CD14-positive monocyte (primary cell): Measurements from ENCODE around the gene RASIP1. TPM values are rescaled to one million over a fixed set of nuclear protein-coding genes. Genes with fewer than 3 reads are reported as not detected.

Experiments
- DNase-seq, 3 donors: peaks; one replicate each; pipeline ENCODE4 v3.0.0-alpha.2; 2011 to 2022
- H2AFZ ChIP-seq: 2 replicates; pipeline ENCODE4 v1.6.0; 2012; ENCODE audit warnings: mild to moderate bottlenecking, low read depth, low read length, inconsistent platforms; ENCODE audit not compliant: insufficient read depth, poor library complexity, severe bottlenecking
- H3K27ac ChIP-seq, 2 donors: 1 replicate in 1 of 2; 2 replicates in 1 of 2; pipeline ENCODE4 v1.5.1; 2012 to 2013; ENCODE audit warnings: low read length in 2 of 2, control low read depth in 1 of 2, inconsistent platforms in 1 of 2, low read depth in 1 of 2, mild to moderate bottlenecking in 1 of 2
- H3K27me3 ChIP-seq, 2 donors: one replicate each; pipeline versions ENCODE4 v1.6.0 to v1.6.1; 2011 to 2013; ENCODE audit warnings: low read length in 2 of 2; ENCODE audit not compliant: control insufficient read depth in 2 of 2, insufficient read depth in 2 of 2
- H3K36me3 ChIP-seq, 2 donors: replicated peaks in 1 of 2; 1 replicate in 1 of 2; 2 replicates in 1 of 2; pipeline versions ENCODE4 v1.5.1 to v1.6.1; 2012 to 2013; ENCODE audit warnings: low read length in 2 of 2, control low read depth in 1 of 2, inconsistent platforms in 1 of 2, mild to moderate bottlenecking in 1 of 2; ENCODE audit not compliant: insufficient read depth in 2 of 2, control insufficient read depth in 1 of 2
- H3K4me1 ChIP-seq, 2 donors: 1 replicate in 1 of 2; 2 replicates in 1 of 2; pipeline versions ENCODE4 v1.5.1 to v1.6.1; 2012 to 2013; ENCODE audit warnings: low read length in 2 of 2, control low read depth in 1 of 2, inconsistent platforms in 1 of 2, mild to moderate bottlenecking in 1 of 2, moderate library complexity in 1 of 2; ENCODE audit not compliant: insufficient read depth in 2 of 2, control insufficient read depth in 1 of 2
- H3K4me2 ChIP-seq: replicated peaks from 2 replicates; pipeline ENCODE3; 2012; ENCODE audit warnings: low read length, moderate library complexity, mild to moderate bottlenecking; ENCODE audit not compliant: poor library complexity, severe bottlenecking; ENCODE audit errors: extremely low read depth
- H3K4me3 ChIP-seq, 3 experiments: fragments of 200-600 bp in 1 of 3; sonication (generic) in 1 of 3; replicated peaks in 1 of 3; 1 replicate in 2 of 3; 2 replicates in 1 of 3; pipeline ENCODE4 v1.5.1; 2011 to 2013; ENCODE audit warnings: low read length in 3 of 3, mild to moderate bottlenecking in 3 of 3, control low read depth in 2 of 3, low read depth in 2 of 3, inconsistent platforms in 1 of 3, moderate library complexity in 1 of 3
- H3K79me2 ChIP-seq: 2 replicates; pipeline ENCODE4 v1.6.0; 2012; ENCODE audit warnings: mild to moderate bottlenecking, control low read depth, inconsistent platforms, low read length, moderate library complexity; ENCODE audit not compliant: insufficient read depth
- H3K9ac ChIP-seq: 2 replicates; pipeline ENCODE4 v1.6.0; 2017; ENCODE audit warnings: low read length, mild to moderate bottlenecking; ENCODE audit not compliant: insufficient read depth, poor library complexity, severe bottlenecking
- H3K9me3 ChIP-seq, 2 donors: replicated peaks in 1 of 2; 1 replicate in 1 of 2; 2 replicates in 1 of 2; pipeline versions ENCODE4 v1.5.1 to v1.6.1; 2012 to 2013; ENCODE audit warnings: low read length in 2 of 2, control low read depth in 1 of 2; ENCODE audit not compliant: control insufficient read depth in 1 of 2, insufficient read depth in 1 of 2
- H4K20me1 ChIP-seq: 2 replicates; pipeline ENCODE4 v1.6.0; 2012; ENCODE audit warnings: mild to moderate bottlenecking, low read length, control low read depth, moderate library complexity; ENCODE audit not compliant: insufficient read depth
- H3K27ac Mint-ChIP-seq, 7 donors: one replicate each; pipeline ENCODE4 v1.8.0; 2020; ENCODE audit warnings: mild to moderate bottlenecking in 7 of 7, mixed read lengths in 7 of 7, moderate library complexity in 6 of 7, inconsistent platforms in 2 of 7
- H3K27me3 Mint-ChIP-seq, 3 donors: one replicate each; pipeline ENCODE4 v1.8.0; 2021 to 2022; ENCODE audit warnings: low read depth in 3 of 3, mild to moderate bottlenecking in 3 of 3, mixed read lengths in 3 of 3, moderate library complexity in 3 of 3, inconsistent platforms in 1 of 3
- H3K36me3 Mint-ChIP-seq, 2 donors: one replicate each; pipeline ENCODE4 v1.8.0; 2020; ENCODE audit warnings: mixed read lengths in 2 of 2, inconsistent platforms in 1 of 2, mild to moderate bottlenecking in 1 of 2
- H3K4me1 Mint-ChIP-seq: one replicate; pipeline ENCODE4 v1.8.0; 2020; ENCODE audit warnings: mild to moderate bottlenecking, mixed read lengths
- H3K4me3 Mint-ChIP-seq, 2 donors: one replicate each; pipeline ENCODE4 v1.8.0; 2020; ENCODE audit warnings: mild to moderate bottlenecking in 2 of 2, mixed read lengths in 2 of 2, moderate library complexity in 1 of 2
- H3K9me3 Mint-ChIP-seq, 7 donors: one replicate each; pipeline ENCODE4 v1.8.0; 2020 to 2022; ENCODE audit warnings: mixed read lengths in 7 of 7, mild to moderate bottlenecking in 6 of 7, moderate library complexity in 6 of 7, inconsistent platforms in 2 of 7
- CTCF ChIP-seq: fragments of 200-600 bp; IDR thresholded peaks from one replicate; pipeline ENCODE4 v1.8.0; 2022; ENCODE audit warnings: antibody characterized with exemption, mild to moderate bottlenecking
- WGBS: methylation state at CpG from one replicate; pipeline ENCODE4 v1.1.5; 2013; ENCODE audit warnings: missing lambda C conversion rate; ENCODE audit not compliant: insufficient coverage; 5-methylcytosine and 5-hydroxymethylcytosine counted together
- intact Hi-C, 2 donors: fragments of 100-400 bp; cut with micrococcal nuclease; formaldehyde crosslinking; loops; one replicate each; pipeline versions ENCODE4 v1.15.0 to v1.15.1; 2023
- polyA plus RNA-seq, 3 donors: library from polyadenylated mRNA; depleted of rRNA in 1 of 3; unstranded in 2 of 3; stranded (reverse) in 1 of 3; fragments of 300-500 nt in 2 of 3; fragments of >200 nt in 1 of 3; fragmentation: Illumina TruSeq in 2 of 3; gene quantifications; 1 replicate in 2 of 3; 2 replicates in 1 of 3; pipeline ENCODE4 v1.2.3, GENCODE V29; 2012 to 2021

RASIP1 gene
- polyA plus RNA-seq, 3 donors: 1.2 TPM; not detected in 2

GRCh38 chr19:48720251-48720612 is 20.2 kb downstream of the RASIP1 start:
- H3K79me2 ChIP-seq: no peaks in the 10 kb centered on the region
- no peaks in the 10 kb centered on the region for H3K36me3 ChIP-seq
- TF ChIP-seq CTCF: no peak
- Mint-ChIP-seq H3K36me3 (peaks cover 0 to 3% of the 10 kb centered on the region in 2 donors), H3K4me3 (peak overlapping the region; percentile 93 to 96), H3K27ac (peak overlapping the region in 3 of 7 donors; percentile 96 to 97 (median 96)), H3K27me3 (peaks cover 0 to 6% (median 1%) of the 10 kb centered on the region in 3 donors), H3K9me3 (peaks cover 6 to 9% (median 7%) of the 10 kb centered on the region in 7 donors), H3K4me1 (peaks cover 14% of the 10 kb centered on the region)
- H3K9ac ChIP-seq: no peak overlapping the region
- 41% methylated on average over 12 of the region's 12 CpGs for WGBS
- no peaks in the 10 kb centered on the region for H3K27me3 ChIP-seq
- no peaks in the 10 kb centered on the region for H4K20me1 ChIP-seq
- peak overlapping the region in 1 of 3 experiments; percentile 76 for H3K4me3 ChIP-seq
- no peak overlapping the region for H3K27ac ChIP-seq
- H3K4me2 ChIP-seq: peak overlapping the region; percentile 81
- intact Hi-C loops: loop anchor here in 1 of 2 donors (5.0 kb wide), 1 partner anchor 73 kb away; the partner anchor contains the start of gene CA11
- DNase-seq: no peak
- H3K4me1 ChIP-seq: peaks cover 11 to 22% of the 10 kb centered on the region in 2 donors
- peaks cover 3 to 8% of the 10 kb centered on the region in 2 donors for H3K9me3 ChIP-seq
- H2AFZ ChIP-seq: no peak overlapping the region

GRCh38 chr19:48719263-48720171 is 20.9 kb downstream of the RASIP1 start, which contains the start of gene MAMSTR:
Gene MAMSTR, minus strand, starts transcription at chr19:48719725. Its CDS starts 694 bp downstream, at chr19:48719031.
- peak within 1 kb of the TSS; percentile 82 for H2AFZ ChIP-seq
- H3K36me3 Mint-ChIP-seq: no peaks in the 10 kb centered on the region
- DNase-seq: no peak
- H3K79me2 ChIP-seq: no peaks in the 10 kb centered on the region
- no peaks in the 10 kb centered on the region for H3K36me3 ChIP-seq
- no peaks in the 10 kb centered on the region for H4K20me1 ChIP-seq
- H3K4me2 ChIP-seq: peak within 1 kb of the TSS; percentile 81
- H3K27ac Mint-ChIP-seq: peak within 1 kb of the TSS; percentile 93 to 97 (median 96)
- H3K9me3 Mint-ChIP-seq: peaks cover 0 to 4% (median under 1%) of the 10 kb centered on the region in 7 donors
- no peak within 1 kb of the TSS for H3K9ac ChIP-seq
- 90% methylated on average over 20 of the region's 33 CpGs for WGBS
- TF ChIP-seq CTCF: no peak
- H3K27ac ChIP-seq: peak within 1 kb of the TSS; percentile 82 to 85
- peaks cover under 1 to 1% of the 10 kb centered on the region in 2 donors for H3K9me3 ChIP-seq
- H3K4me1 Mint-ChIP-seq: peaks cover 13% of the 10 kb centered on the region
- peak within 1 kb of the TSS; percentile 93 to 96 for H3K4me3 Mint-ChIP-seq
- H3K4me3 ChIP-seq: peak within 1 kb of the TSS in 2 of 3 experiments; percentile 72 to 76
- peaks cover 0 to 6% (median 1%) of the 10 kb centered on the region in 3 donors for H3K27me3 Mint-ChIP-seq
- intact Hi-C loops: loop anchor here (5.0 to 10.0 kb wide), 2 partner anchors 72 to 75 kb away; partner anchors contain the start of gene CA11 (in 2 of the 2)
- H3K4me1 ChIP-seq: peaks cover 13 to 21% of the 10 kb centered on the region in 2 donors
- no peaks in the 10 kb centered on the region for H3K27me3 ChIP-seq
